CD4-positive, alpha-beta T cell treated with Interleukin-17A for 1 hour (primary cell): ENCODE measurements around the gene SHC2.
"Not testable (repeated sequence)": the region's sequence is repeated elsewhere in the genome, so short reads cannot be mapped to it uniquely, and the experiment has no call there.

Experiments
- DNase-seq: peaks from one replicate; pipeline ENCODE4 v3.0.0-alpha.2; 2020

Gene SHC2

DNA sequence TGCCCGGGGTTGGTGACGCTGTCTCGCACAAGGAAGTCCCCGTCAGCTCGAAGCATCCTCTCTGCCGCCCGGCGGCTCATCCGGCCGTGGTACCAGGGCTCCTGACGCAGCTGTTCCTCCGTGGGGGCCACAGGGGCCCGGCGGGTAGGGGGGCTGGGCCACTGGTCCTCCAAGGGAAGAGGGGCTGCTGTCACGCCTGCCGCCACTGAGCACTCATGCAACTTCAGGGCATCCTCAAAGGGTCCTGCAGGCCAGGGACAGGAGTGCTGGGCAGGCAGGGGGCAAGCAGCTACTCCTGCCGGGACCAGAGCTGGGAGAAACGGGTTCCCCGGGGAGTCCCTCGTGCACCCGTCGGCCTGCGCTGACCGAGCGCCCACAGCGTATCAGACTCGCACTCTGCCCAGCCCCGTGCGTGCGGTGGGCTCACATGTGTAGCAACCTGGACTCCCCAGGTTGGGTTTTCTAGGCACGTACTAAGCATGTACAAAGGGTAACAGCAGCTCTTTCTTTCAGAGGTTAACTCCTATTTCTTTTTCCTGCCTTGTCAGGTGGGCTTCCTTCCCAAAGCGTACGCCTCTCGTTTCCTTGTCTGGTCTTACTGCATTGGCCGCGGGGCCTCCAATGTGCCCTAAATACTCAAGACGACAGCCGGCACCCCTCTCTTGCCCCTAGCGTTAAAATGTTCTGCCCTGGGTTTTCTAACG, 38.5 kb downstream of the SHC2 start:
- DNase-seq, result no peak

DNA sequence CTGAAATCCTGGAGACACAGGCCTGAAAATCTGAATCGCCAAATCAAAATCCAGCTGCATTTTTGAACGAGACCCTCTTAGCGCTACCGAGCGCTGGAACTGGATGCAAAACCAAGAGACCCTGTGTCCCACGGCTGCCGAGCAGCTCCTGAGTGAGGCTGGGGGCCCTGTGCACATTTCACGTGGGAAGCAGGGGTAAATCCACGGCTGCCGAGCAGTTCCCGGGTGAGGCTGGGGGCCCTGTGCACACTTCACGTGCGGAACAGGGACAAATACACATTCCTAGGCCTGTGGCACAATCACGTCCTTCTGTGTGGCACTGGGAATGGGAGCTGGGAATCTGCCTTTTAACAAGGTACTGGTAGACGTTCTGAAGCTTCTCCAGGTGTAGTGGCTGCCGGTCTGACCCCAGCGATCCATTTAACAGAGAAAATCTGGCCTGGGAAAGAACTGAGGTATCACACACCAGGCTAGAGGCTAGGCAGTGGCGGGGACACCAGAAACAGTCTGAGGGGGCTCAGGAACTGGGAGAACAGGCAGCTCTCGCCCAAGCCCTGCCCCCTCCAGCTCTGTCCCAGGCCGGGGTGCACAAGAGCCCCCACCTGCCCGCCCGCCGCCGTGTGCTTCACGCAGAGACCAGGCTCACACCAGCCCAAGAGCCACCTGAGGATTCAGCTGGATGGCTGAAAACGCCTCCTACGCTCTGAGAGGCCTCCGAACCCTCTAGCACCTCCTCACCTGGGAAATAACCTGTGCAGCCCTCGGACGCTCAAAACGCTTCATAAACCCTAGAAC, 40.9 kb downstream of the SHC2 start:
- DNase-seq, result no peak

DNA sequence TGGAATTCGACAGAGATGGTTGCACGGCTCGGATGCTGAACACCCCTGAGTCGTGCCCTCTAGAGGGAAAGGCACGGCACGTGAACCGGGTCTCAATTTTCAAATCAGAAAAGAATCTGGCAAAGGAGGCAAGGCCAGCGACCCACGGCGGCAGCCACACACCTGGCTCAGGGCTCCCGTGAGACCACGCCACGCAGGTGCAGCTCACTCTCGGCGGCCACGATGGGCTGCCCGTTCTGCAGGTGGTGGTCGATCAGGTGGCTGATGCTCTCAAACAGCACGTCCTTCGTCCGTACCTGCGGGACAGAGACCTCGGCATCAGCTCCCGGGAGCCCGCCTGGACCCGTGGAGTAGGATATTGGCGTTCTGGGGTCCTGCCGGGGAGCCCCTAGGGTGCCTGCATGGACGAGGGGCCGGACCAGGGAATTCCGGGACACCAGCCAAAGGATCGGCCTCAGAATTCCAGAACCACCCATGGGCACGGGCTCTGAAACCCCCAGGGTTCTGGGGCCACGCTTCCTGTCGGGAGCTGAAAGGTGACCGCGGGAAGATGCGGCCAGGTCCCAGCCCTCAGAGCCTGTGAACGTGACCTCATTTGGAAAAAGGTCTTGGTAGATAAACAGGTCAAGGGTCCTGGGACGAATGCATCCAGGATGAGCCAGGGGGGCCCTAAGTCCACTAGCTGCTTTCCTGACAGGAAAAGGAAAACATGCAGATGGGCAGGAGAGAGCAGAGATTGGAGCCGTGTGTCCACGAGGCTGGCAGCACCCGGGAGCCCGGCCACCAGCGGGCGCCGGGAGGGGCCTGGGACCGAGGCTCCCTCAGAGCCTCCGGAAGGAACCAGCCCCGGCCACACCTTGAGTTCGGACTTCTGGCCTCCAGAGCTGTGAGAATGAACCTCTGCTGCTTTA, 41.8 kb downstream of the SHC2 start:
- DNase-seq, result no peak

DNA sequence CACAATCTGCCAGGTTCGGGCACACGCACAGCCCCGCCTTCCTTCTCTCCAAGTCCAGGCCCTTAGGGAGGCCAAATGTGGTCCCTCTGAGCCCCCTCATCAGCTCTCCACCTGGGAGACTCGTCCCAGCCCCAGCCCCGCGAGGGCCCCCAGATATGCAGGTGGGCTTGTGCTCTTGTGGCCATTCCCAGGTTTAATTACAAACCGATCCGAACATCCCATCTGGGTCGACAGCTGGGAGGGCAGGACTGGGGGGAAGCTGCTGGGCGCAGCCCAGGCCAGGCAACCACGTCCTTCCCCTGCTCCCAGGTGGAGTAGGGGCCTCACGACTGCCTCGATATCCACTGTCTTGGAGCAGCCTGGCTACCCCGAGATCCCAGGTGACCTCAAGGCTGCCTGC, 44.4 kb downstream of the SHC2 start:
- DNase-seq, result no peak

DNA sequence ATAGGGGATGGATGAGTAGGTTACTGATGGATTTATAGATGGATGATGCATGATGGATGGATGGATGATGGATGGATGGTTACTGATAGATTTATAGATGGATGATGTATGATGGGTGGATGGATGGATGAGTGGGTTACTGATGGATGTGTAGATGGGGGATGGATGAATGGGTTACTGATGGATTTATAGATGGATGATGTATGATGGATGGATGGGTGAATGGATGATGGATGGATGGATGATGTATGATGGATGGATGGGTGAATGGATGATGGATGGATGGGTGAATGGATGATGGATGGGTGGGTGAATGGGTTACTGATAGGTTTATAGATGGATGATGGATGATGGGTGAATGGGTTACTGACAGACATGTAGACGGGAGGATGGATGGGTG, 45.5 kb downstream of the SHC2 start:
- DNase-seq, result no peak

DNA sequence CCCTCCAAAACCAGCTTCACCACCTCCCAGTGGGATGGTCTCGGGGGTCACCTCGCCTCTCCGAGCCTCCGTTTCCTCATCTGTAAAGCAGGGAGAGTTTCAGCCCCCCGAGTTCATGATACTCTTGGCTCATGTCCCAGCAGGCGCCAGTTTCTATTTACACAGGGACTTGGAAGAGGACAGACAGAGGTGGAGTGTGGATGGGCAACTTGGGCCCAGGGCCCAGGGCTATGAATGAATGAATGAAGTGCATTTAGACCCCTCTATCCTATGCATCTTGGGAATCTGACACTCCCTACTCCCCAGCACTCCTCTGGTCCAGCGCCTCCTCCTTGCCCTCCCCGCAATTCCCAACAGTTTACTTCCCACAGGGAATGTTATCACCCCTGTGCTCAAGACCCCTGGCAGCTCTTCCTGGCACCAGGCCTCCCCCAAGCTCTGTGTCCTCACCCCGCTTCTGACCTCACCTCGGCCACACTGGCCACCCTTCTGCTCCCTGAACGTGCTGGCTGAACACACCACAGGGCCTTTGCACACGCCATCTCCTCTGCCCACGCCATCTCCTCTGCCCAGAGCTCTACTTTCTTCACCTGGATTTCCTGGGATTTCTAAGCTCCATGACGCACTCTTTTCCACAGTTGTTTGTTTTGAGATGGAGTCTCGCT, 46.9 kb downstream of the SHC2 start:
- no peak for DNase-seq

DNA sequence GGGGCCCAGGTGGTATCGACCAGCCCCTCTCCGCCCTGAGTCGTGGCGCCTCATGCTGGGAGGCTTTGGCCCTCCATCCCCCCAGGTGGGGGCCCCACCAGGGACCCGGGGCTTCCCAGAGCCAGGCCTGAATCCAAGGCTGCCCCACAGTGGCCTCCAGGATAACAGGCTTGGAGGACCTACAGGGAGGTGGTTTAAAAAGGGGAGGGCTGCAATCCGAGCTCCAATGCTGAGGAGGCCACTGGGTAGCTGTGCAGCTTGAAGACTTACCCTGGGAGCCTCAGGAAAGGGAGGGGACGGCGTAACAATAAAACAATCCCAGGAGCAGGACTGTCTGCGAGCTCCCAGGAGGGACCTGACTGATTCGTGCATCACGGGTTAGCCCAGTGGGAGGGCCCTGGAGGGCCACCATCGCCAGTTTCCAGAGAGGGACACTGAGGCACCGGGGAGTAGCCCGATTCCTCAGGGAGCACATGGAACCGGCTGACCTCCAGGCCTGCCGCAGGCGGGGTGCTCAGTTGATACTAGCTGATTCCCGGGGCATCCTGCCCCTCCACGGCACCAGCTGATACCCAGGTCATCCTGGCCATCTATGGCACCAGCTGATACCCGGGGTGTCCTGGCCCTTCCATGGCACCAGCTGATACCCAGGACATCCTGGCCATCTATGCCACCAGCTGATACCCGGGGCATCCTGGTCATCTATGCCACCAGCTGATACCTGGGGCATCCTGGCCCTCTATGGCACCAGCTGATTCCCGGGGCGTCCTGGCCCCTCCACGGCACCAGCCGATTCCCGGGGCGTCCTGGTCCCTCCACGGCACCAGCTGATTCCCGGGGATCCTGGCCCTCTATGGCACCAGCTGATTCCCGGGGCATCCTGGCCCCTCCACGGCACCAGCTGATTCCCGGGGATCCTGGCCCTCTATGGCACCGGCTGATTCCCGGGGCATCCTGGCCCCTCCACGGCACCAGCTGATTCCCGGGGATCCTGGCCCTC, 48.2 kb downstream of the SHC2 start:
- no peak for DNase-seq

DNA sequence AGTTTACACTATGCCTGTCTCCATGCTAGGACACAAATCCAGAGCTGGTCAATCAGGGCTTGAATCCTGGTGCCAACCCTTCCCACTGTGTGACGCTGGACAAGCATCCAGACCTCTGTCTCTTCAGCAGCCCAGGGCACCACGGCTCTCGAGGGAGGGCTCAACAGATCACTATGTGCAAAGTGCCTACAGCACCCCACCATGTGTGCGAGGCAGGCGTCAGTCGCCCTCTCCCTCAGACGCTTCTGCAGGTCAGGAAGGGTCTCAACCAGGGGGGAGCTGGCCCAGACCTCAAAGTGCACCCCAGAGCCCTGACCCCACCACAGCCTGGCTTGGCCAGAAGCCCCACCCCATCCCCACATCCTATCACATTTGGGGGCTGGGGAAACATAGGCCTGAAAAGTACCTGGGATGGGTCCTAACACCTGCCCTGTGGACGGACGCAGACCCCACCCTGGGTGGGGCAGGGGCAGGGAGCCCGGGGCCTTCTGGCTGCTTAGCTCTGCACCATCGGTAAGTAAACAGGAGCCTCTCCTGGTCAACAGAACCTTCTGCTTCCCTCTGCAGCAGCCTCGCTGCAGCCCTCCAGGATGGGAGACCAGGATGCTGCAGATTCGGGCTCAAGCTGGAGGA, 49.0 kb downstream of the SHC2 start:
- DNase-seq, result no peak

DNA sequence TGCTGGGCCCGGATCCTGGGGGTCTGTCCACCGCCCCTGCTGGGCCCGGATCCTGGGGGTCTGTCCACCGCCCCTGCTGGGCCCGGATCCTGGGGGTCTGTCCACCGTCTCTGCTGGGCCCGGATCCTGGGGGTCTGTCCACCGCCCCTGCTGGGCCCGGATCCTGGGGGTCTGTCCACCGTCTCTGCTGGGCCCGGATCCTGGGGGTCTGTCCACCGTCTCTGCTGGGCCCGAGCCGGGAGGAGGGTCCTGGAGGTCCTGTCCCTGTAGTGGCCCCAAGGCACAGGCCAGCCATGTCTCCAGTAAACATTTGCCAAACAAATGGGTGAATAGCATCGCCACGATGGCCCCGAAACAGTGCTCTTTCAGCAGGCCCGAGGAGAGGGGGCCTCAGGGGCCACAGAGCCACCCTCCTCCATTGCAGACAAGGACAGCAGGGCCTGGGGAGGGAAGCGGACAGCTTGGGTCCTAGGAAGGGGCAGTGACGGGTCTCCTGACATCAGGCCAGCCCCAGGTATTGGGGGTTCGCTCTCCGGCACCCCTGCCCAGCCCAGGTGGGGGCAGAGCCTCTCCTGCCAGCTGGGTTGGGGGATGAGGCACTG, 49.6 kb downstream of the SHC2 start:
- DNase-seq, result not testable (repeated sequence)

DNA sequence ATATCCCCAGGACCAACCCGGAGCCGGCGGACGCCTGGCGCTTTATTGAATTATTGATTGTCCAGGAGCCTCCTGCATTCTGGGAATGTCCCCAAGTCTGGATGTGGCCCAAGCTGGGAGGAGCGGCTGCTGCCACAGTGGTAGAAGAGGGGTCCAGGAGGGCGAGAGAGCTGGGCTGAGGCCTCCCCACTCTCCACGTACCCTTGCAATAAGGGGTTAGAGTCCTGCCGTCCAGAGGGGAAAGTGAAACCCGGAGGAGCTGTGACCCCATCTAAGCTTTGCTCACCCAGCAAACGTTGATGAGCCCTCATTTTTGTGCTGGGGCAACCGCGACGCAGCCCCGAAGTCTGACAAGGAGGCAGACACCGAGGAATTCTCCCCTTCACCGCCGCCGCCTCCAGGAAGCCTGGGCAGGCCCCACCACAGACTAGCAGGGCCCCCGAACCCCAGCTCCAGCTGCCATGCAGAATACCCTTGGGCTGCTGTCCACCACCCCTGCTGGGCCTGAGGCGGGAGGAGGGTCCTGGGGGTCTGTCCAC, 50.5 kb downstream of the SHC2 start:
- DNase-seq, result no peak

DNA sequence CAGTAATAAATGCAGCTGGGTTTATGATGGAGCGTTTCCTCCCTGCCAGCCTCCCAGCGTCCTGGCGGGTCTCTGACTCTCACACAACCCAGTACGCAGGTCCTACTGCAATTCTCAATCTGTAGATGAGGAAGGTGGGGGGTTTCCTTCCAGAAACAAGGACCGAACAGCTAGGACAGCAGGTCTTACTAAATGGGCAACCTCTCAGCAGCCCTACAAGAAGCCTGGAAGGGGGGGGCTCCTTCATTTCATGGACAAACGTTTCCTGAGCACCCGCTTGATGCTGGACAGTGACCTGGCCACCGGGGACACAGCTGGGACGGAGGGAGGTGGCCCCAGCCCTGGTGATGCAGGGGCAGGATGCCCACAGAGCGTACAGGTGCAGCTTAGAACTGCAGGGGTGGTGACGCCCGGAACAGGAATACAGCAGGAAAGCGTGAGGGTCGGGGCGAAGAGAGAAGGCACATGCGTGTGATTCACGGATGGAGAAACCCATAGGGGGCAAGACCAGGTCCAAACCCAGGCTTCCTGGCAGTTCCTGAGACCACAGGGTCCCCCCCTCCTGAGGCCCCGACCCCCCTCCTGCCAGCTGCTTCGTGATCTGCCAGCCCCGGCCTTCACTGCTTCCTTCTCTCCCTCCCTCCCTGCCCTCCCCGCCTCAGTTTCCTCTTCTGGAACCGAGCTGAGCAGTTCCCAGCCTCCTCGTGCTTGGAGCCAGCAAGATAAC, 51.2 kb downstream of the SHC2 start:
- peak; percentile 7 for DNase-seq

DNA sequence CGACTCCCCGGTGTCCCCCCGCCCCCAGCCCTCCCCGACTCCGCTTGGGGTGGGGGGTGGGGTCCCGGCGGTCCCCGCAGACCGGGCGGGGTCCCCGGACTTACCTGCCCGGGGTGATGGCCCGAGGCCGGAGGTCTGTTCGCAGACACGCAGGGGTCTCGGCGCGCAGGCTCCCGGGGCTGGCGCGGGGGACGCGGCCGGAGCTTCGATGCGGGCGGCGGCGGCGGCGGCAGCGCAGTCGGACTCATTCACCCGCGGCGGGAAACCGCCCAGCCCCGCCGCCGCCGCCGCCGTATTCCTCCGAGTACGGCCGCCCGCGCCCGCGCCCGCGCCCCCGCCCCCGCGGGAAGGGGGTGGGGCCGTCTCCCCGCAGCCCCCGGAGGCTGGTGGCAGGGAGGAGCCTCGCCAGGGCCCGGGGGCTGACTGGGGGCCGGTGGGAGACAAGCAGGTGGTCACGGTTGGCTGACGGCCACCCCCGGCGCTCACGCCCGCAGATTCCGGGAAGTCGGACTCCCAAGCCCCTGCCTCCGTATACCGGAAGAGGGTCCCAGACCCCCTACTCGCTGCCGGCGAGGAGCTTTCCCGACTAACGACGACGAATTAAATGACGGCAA, 51.8 kb downstream of the SHC2 start, which contains the start of gene C2CD4C:
Gene C2CD4C (minus strand): TSS at position 246 of the 614 bp plus-strand sequence. CDS start 786 bp downstream, outside the sequence.
- peak; percentile 19 for DNase-seq

DNA sequence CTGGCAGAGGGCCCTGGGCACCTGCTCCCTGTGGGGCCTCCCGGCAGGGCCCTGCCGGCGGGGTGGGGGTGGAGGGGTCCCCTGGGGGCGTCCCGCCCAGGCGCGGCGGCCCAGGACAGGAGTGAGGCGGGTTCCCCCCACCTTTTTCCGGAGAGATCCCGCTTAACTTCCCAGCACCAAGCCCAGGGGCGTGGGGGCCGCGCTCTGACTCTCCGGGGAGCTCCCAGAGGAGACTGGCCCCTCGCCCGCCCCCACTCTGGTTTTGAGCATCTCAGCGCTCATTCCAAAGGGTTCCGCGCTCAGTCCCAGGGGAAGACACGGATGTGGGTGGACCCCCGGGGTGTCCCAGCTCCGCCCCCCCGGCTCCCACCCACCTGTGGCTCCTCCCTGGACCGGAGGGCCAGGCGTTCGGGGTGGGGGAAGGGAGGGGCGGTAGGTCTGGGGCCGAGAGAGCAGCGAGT, 52.4 kb downstream of the SHC2 start:
- DNase-seq, result no peak

DNA sequence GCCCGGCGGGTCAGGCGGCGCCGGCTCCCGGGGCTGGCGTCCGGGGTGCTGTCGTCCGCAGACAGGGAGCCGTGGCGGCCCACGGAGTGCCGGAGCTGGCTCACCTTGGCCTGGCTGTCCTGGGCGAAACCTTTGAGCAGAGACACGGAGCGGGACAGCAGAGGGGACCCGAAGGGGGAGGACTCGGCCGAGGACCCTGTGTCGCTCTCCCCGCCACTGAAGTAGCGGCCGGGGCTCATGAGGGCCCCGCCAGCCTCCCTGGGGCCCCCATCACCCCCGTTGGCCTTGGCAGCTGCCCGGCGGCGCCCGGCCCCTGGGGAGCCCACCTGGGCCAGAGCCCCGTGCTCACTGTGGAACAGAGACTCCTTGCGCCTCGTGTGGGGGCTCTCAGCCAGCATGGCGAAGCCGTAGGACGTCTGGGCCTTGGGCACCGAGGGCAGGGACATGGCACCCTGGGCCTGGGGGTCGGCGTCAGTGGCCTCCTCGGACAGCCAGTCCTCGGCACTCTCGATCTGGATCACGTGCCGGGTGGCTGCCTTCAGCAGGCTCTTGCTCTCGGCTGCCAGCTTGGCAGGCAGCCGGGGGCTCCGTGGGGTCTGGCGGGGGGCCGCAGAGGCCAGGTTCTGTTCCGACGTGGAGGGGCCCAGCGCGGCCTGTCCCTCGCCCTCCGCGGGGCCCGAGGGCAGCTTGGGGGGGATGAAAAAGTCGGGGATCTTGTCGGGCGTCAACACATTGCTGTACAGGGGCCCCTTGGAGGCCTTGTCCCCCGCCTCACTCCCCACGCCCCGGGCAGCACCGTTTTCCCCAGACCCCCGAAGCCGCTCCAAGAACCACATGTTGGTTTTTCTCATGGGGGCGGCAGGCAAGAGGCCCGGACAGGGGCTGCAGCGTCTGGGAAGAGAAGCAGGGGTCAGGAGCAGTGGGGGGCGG, 53.1 kb downstream of the SHC2 start:
- no peak for DNase-seq

DNA sequence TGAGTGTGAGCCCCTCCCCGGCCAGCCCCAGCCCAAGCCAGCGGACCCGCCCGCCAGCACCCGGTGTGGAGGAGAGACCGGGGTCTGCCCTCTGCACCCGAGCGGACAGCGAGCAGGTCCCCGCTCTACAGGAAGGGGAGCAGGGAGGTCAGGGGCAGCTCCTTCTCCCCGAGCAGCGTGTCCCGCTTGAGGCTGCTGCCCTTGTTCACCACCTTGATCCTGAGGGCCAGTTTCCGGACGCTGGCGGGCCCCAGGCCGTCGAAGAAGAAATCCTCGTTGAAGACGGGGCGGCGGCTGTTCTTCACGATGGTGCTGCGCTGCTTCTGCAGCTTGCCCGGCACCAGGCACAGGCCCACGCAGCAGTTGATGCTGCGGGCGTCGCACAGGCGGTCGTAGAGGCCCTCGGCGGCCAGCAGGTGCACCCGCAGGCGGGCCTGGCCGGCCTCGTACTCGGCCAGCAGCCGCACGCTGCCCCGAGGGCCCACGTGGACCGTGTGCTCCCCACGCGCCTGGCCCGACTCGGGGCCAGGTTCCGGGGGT, 53.8 kb downstream of the SHC2 start:
- no peak for DNase-seq

DNA sequence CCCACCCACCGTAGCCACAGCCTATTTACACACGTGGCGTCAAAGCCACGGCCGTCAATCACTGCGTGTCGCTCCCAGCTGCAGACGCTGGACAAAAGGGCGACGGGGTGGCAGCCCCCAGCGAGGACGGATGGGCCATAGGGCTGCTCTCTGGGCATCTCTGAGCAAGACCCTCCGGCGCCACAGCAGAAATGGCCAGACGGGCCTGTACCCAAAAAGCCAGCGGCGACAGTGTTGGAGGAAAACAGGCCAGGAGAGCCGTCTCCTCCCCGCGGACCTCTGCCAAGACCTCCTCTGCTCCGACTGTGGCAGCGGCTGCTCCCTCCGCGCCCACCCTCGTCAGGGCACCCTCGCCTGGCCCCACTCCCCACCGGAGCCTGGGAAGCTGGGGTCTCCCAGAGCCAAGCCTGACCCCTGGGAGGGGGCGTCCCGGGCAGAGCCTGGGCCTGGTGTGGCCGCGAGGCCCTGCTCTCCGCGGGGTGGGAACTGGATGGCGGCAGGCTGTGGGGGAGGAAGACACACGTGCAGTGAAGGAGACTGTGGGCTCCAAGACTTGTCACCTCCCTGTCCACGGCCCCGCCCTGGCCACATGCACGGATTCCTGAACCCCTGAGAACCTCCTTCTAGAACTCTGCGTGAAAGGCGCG, 54.6 kb downstream of the SHC2 start:
- no peak for DNase-seq
